DND-41 (cell line): ENCODE data around the gene FAM120A.

ENCODE experiments used
- ATAC-seq: fragments of 200-7000 bp; cut with Tn5 transposase; 3 replicates; pipeline ENCODE4 v1.9.1; 2021; ENCODE audit warnings: low read depth; ENCODE audit not compliant: insufficient read depth
- DNase-seq: peaks from one replicate; pipeline ENCODE4 v3.0.0-alpha.2; 2020
- H2AFZ ChIP-seq: 2 replicates; pipeline ENCODE4 v1.6.0; 2012; ENCODE audit warnings: low read depth, low read length
- H3K27ac ChIP-seq: 2 replicates; pipeline ENCODE4 v1.5.1; 2012; ENCODE audit warnings: low read length, inconsistent platforms
- H3K27me3 ChIP-seq: fragments of 200-600 bp; sonication (generic); 2 replicates; pipeline ENCODE4 v1.6.0; 2012; ENCODE audit warnings: low read length, mild to moderate bottlenecking, inconsistent platforms; ENCODE audit not compliant: insufficient read depth, poor library complexity
- H3K36me3 ChIP-seq: 2 replicates; pipeline ENCODE4 v1.5.1; 2012; ENCODE audit warnings: low read length, inconsistent platforms; ENCODE audit not compliant: insufficient read depth
- H3K4me1 ChIP-seq: 2 replicates; pipeline ENCODE4 v1.5.1; 2012; ENCODE audit warnings: mild to moderate bottlenecking, low read length; ENCODE audit not compliant: insufficient read depth
- H3K4me2 ChIP-seq: 2 replicates; pipeline ENCODE4 v1.6.0; 2012; ENCODE audit warnings: mild to moderate bottlenecking, moderate library complexity, low read length, inconsistent platforms; ENCODE audit not compliant: insufficient read depth
- H3K4me3 ChIP-seq, 2 experiments: fragments of 200-600 bp in 1 of 2; shearing (Covaris generic) in 1 of 2; 2 replicates each; pipeline ENCODE4 v1.5.1; 2012 to 2016; ENCODE audit warnings: inconsistent platforms in 2 of 2, low read length in 2 of 2, mild to moderate bottlenecking in 2 of 2, low read depth in 1 of 2, moderate library complexity in 1 of 2
- H3K79me2 ChIP-seq: 2 replicates; pipeline ENCODE4 v1.6.0; 2012; ENCODE audit warnings: low read length, inconsistent platforms; ENCODE audit not compliant: insufficient read depth
- H3K9ac ChIP-seq: 2 replicates; pipeline ENCODE4 v1.6.0; 2012; ENCODE audit warnings: low read depth, mild to moderate bottlenecking, inconsistent platforms, low read length, moderate library complexity
- H3K9me3 ChIP-seq: 2 replicates; pipeline ENCODE4 v1.5.1; 2012; ENCODE audit warnings: low read length, moderate library complexity, mild to moderate bottlenecking, inconsistent platforms; ENCODE audit not compliant: insufficient read depth, severe bottlenecking
- H4K20me1 ChIP-seq: 2 replicates; pipeline ENCODE4 v1.6.0; 2012; ENCODE audit warnings: low read length; ENCODE audit not compliant: insufficient read depth
- CTCF ChIP-seq: IDR thresholded peaks from 2 replicates; pipeline ENCODE4 v1.5.1; 2012; ENCODE audit warnings: borderline replicate concordance, low read length, moderate library complexity, mild to moderate bottlenecking; ENCODE audit not compliant: poor library complexity, severe bottlenecking; ENCODE audit errors: extremely low read depth
- EZH2 ChIP-seq: IDR thresholded peaks from 3 replicates; pipeline ENCODE4 v1.6.1; 2012; ENCODE audit warnings: borderline replicate concordance, low read depth, mild to moderate bottlenecking, moderate library complexity, low read length, inconsistent platforms; ENCODE audit not compliant: severe bottlenecking

The FAM120A gene

GRCh38 chr9:93572221-93572620 is 120.7 kb downstream of the FAM120A start:
- TF ChIP-seq CTCF (no peak), EZH2 (no peak)
- no peaks in the 10 kb centered on the region for H3K36me3 ChIP-seq

GRCh38 chr9:93572636-93573515 is 121.4 kb downstream of the FAM120A start:
- H4K20me1 ChIP-seq = 0 out of 2 replicates have a peak, but pooled peaks cover 2% of the 10 kb centered on the region
- TF ChIP-seq CTCF (no peak), EZH2 (no peak)
- DNase-seq (no peak), ATAC-seq (no peak)
- H3K27me3 ChIP-seq = no peaks in the 10 kb centered on the region
- peaks cover 4% of the 10 kb centered on the region for H3K9me3 ChIP-seq
- peaks cover 30% of the 10 kb centered on the region for H3K79me2 ChIP-seq
- no peak overlapping the region for H3K9ac ChIP-seq
- no peaks in the 10 kb centered on the region for H3K36me3 ChIP-seq
- peaks cover 19% of the 10 kb centered on the region for H3K4me1 ChIP-seq
- no peak overlapping the region for H3K27ac ChIP-seq
- H2AFZ ChIP-seq = no peak overlapping the region
- no peak overlapping the region for H3K4me3 ChIP-seq
- no peak overlapping the region for H3K4me2 ChIP-seq

More at GRCh38 chr9:93572221-93572620, 120.7 kb downstream of the FAM120A start:
- H3K9me3 ChIP-seq = peaks cover 4% of the 10 kb centered on the region
- no peaks in the 10 kb centered on the region for H4K20me1 ChIP-seq
- H3K4me2 ChIP-seq = no peak overlapping the region
- H3K4me3 ChIP-seq = no peak overlapping the region
- H3K4me1 ChIP-seq = peaks cover 19% of the 10 kb centered on the region
- DNase-seq = no peak
- H3K9ac ChIP-seq = no peak overlapping the region
- no peak overlapping the region for H2AFZ ChIP-seq
- H3K79me2 ChIP-seq = peaks cover 29% of the 10 kb centered on the region
- H3K27ac ChIP-seq = no peak overlapping the region
- no peaks in the 10 kb centered on the region for H3K27me3 ChIP-seq
- ATAC-seq = no peak

GRCh38 chr9:93573516-93573828 is 122.0 kb downstream of the FAM120A start:
- Histone ChIP-seq H4K20me1 (peaks cover 7% of the 10 kb centered on the region; the same call in 1 of the 2 replicates), H3K4me2 (no peak overlapping the region), H3K4me1 (peaks cover 24% of the 10 kb centered on the region), H3K9me3 (peaks cover 4% of the 10 kb centered on the region), H3K36me3 (no peaks in the 10 kb centered on the region), H2AFZ (no peak overlapping the region), H3K27me3 (no peaks in the 10 kb centered on the region), H3K4me3 (no peak overlapping the region), H3K79me2 (peaks cover 36% of the 10 kb centered on the region), H3K9ac (no peak overlapping the region), H3K27ac (no peak overlapping the region)
- TF ChIP-seq CTCF = no peak
- no peak for TF ChIP-seq EZH2
- no peak for DNase-seq
- no peak for ATAC-seq
